Neural crest cell (in vitro differentiated cells): ENCODE results near the gene TMED9. TPM values are rescaled to one million over a fixed set of nuclear protein-coding genes. Genes with fewer than 3 reads are reported as not detected.

ENCODE experiments used
- DNase-seq: peaks from one replicate; pipeline ENCODE4 v3.0.0; 2021; ENCODE audit warnings: low read depth, mixed read lengths, low spot score
- H3K27ac Mint-ChIP-seq: one replicate; pipeline ENCODE4 v1.8.0; 2021; ENCODE audit warnings: mild to moderate bottlenecking, mixed read lengths; ENCODE audit not compliant: unreplicated experiment
- H3K27me3 Mint-ChIP-seq: 2 replicates; pipeline ENCODE4 v1.8.0; 2021; ENCODE audit warnings: low read depth, mild to moderate bottlenecking, mixed read lengths
- H3K36me3 Mint-ChIP-seq: 2 replicates; pipeline ENCODE4 v1.8.0; 2021; ENCODE audit warnings: low read depth, mild to moderate bottlenecking, mixed read lengths
- H3K4me1 Mint-ChIP-seq: 2 replicates; pipeline ENCODE4 v1.8.0; 2021; ENCODE audit warnings: mixed read lengths
- H3K4me3 Mint-ChIP-seq: one replicate; pipeline ENCODE4 v1.8.0; 2021; ENCODE audit warnings: mild to moderate bottlenecking, mixed read lengths
- H3K9me3 Mint-ChIP-seq: 2 replicates; pipeline ENCODE4 v1.8.0; 2021; ENCODE audit warnings: mixed read lengths
- total RNA-seq: library from RNA; stranded (reverse); gene quantifications from 2 replicates; pipeline ENCODE4 v1.2.1, GENCODE V29; 2021
- TF ChIP-seq, protein P1 (sequence below): fragments of 200-600 bp; sonication (generic); conservative IDR thresholded peaks from 2 replicates; pipeline ENCODE4 v1.5.0; 2021; ENCODE audit warnings: antibody characterized with exemption, mild to moderate bottlenecking

Gene TMED9
- total RNA-seq, 1 donor from 2014 or later: 113 TPM

DNA sequence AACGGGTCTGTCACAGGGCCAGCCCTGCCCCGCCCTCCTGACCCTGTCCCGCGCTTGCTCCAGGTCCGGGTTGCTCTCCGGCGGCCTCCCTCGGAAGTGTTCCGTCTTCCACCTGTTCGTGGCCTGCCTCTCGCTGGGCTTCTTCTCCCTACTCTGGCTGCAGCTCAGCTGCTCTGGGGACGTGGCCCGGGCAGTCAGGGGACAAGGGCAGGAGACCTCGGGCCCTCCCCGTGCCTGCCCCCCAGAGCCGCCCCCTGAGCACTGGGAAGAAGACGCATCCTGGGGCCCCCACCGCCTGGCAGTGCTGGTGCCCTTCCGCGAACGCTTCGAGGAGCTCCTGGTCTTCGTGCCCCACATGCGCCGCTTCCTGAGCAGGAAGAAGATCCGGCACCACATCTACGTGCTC is 12.1 kb downstream of the TMED9 start:
- TF ChIP-seq, protein P1, sequence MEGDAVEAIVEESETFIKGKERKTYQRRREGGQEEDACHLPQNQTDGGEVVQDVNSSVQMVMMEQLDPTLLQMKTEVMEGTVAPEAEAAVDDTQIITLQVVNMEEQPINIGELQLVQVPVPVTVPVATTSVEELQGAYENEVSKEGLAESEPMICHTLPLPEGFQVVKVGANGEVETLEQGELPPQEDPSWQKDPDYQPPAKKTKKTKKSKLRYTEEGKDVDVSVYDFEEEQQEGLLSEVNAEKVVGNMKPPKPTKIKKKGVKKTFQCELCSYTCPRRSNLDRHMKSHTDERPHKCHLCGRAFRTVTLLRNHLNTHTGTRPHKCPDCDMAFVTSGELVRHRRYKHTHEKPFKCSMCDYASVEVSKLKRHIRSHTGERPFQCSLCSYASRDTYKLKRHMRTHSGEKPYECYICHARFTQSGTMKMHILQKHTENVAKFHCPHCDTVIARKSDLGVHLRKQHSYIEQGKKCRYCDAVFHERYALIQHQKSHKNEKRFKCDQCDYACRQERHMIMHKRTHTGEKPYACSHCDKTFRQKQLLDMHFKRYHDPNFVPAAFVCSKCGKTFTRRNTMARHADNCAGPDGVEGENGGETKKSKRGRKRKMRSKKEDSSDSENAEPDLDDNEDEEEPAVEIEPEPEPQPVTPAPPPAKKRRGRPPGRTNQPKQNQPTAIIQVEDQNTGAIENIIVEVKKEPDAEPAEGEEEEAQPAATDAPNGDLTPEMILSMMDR: no peak
- Mint-ChIP-seq H3K4me1 (peaks cover 33% of the 10 kb centered on the region), H3K36me3 (peaks cover 4% of the 10 kb centered on the region), H3K9me3 (no peaks in the 10 kb centered on the region), H3K27ac (no peak overlapping the region), H3K27me3 (peaks cover 9% of the 10 kb centered on the region), H3K4me3 (no peak overlapping the region)
- DNase-seq: no peak

DNA sequence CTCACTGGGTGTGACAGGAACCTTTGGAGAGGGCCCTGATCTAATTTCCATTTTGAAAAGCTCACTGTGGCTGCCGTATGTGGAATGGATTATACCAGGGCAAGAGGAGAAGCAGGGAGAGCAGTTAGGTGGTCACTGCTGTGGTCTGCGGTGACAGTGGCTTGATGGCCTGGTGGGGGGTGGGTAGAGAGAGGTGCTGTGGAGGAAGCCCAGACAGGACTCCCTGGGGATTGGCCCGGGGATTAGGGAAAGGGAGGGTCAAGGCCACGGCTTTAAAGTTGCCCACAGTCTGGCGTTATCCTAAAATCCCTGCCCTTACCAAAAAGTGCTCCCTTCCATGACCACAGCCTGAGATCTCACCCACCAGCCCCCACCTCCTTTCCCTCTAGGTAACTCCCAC is 12.7 kb downstream of the TMED9 start:
- TF ChIP-seq, protein P1: no peak
- peaks cover 7% of the 10 kb centered on the region for H3K27me3 Mint-ChIP-seq
- DNase-seq: no peak
- H3K27ac Mint-ChIP-seq: no peak overlapping the region
- H3K36me3 Mint-ChIP-seq: peaks cover 4% of the 10 kb centered on the region
- peak overlapping the region; percentile 51 for H3K4me3 Mint-ChIP-seq
- H3K4me1 Mint-ChIP-seq: peaks cover 32% of the 10 kb centered on the region
- H3K9me3 Mint-ChIP-seq: no peaks in the 10 kb centered on the region

- Mint-ChIP-seq H3K27ac (no peak overlapping the region), H3K4me3 (peak overlapping the region; percentile 51), H3K36me3 (peaks cover 4% of the 10 kb centered on the region), H3K9me3 (no peaks in the 10 kb centered on the region), H3K27me3 (peaks cover 7% of the 10 kb centered on the region), H3K4me1 (peaks cover 32% of the 10 kb centered on the region)
- DNase-seq: no peak
- TF ChIP-seq, protein P1: no peak
Measured at GRCh38 chr5:177605078-177605477, 13.1 kb downstream of the TMED9 start.

GRCh38 chr5:177605667-177606066 is 13.7 kb downstream of the TMED9 start:
- peaks cover 28% of the 10 kb centered on the region for H3K4me1 Mint-ChIP-seq
- H3K36me3 Mint-ChIP-seq: peaks cover under 1% of the 10 kb centered on the region
- peaks cover 3% of the 10 kb centered on the region for H3K27me3 Mint-ChIP-seq
- no peak overlapping the region for H3K27ac Mint-ChIP-seq
- H3K4me3 Mint-ChIP-seq: peak overlapping the region; percentile 51
- TF ChIP-seq, protein P1: no peak
- no peaks in the 10 kb centered on the region for H3K9me3 Mint-ChIP-seq
- no peak for DNase-seq

DNA sequence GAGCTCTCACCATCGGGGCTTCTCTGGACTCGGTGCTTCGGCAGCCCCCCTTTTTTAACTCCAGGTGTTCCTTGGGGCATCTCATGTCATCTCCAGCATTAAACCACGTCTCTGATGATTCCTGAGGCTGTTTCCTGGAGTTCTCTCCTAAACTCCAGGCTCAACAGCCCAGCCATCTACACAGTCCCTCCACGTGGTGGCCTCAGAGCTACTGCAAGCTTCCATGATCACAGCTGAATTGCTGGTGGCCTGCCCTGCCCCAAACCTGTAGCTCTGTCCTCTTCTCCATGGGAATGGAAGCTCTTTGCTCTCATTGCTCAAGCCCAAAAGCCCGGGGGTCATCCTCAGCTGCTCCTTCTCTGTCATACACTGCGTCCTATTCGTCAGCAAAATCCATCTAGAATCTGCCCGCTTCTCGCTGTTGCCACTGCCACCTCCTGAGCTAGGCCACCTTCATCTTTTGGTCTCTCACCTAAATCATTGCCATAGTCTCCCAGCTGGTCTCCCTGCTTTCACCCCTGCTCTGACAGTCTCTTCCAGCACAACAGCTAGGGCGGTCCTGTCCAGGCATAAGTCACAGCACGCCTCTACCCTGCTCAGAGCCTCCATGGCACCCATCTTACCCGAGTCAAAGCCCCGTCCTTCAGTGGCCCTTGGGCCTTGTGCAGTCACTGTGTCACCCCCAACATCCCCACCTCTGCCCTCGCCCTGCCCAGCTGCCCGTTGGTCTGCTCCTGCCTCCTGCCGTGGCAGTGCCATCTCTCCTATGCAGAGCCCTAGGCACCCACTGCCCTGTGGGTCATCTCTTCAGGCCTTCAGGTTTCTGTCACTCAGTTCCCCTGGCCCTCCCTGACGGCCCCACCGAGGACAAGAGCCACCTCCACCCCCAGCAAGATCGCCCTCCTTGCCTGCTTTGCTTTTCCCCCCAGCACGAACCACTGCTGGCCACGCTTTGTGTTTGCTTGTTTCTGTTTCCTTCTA is 14.4 kb downstream of the TMED9 start:
- H3K27me3 Mint-ChIP-seq: peaks cover 3% of the 10 kb centered on the region
- H3K4me3 Mint-ChIP-seq: peak overlapping the region; percentile 38
- TF ChIP-seq, protein P1: no peak
- H3K4me1 Mint-ChIP-seq: peaks cover 21% of the 10 kb centered on the region
- no peaks in the 10 kb centered on the region for H3K9me3 Mint-ChIP-seq
- no peaks in the 10 kb centered on the region for H3K36me3 Mint-ChIP-seq
- no peak for DNase-seq
- H3K27ac Mint-ChIP-seq: no peak overlapping the region
